HG03103 (cell line): Measurements from ENCODE around the gene NDUFB6.
"Not testable (repeated sequence)": the region's sequence is repeated elsewhere in the genome, so short reads cannot be mapped to it uniquely, and the experiment has no call there.

Experiments
- ATAC-seq: cut with Tn5 transposase; IDR thresholded peaks from one replicate; pipeline ENCODE4 v1.9.1; 2021; ENCODE audit warnings: low read depth; ENCODE audit not compliant: unreplicated experiment

Gene NDUFB6

DNA sequence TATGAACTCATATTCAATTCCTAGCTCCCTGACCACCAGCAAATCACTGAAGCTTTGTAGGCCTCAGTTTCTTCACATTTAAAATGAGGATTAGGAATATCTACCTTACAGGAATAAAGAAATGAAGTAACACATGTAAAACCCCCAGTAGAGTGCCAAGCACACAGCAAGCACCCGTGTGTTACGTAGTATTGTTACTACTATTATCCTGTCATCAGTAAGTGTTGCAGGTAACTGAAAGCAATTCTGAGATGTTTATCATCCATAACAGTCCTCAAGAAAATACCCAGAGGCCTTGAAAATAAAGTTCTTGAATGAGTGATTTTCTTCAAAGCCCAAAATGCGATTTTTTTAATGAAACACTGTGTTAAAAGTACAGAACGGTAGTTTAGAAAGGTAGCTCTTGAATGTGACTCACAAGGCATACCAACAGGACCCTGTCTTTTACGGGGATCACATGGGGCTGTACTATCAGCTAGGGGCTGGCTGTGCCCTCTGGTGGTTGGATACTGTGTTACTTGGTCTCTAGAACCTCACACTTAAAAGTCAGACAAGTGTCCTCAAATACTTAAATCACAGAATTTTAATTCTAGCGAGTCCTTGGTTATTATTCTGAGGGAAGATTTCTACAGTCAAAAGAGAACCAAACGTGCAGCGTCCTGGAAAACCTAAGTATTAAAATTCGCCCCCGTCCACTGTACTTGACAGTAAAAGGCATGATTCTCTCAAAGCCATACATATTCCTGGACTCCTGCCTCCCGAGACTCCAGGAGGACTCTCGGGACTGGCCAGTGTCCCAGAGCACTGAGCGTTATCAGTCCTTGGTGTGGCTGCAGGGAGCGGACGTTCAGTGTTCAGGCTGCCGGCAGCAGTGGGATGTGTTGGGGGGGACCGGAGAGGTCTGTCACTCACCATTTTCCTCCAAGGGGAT, 725 bp downstream of the NDUFB6 start:
- peak; percentile 86 for ATAC-seq

GRCh38 chr9:32570262-32570661, 2.7 kb downstream of the NDUFB6 start:
- ATAC-seq = no peak

DNA sequence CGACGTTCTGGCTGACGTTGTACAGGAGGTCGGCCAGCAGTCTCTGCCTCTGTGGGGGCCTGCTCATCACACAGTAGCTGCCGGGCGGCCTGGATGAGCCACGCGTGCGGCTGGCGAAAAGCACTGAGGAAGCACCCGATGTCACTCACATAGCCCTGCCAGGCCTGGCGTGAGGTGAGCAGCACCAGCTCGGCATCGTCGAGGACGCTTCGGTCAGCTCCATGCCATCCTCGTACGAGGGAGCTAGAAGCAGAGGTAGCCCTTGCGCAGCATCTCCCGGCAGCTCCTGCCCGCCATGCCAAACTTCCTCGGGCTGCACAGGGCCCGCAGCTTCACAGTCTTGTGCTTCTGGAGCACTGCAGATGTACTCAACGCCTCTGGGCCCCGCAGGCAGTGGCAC, 6.2 kb downstream of the NDUFB6 start:
- ATAC-seq = no peak

DNA sequence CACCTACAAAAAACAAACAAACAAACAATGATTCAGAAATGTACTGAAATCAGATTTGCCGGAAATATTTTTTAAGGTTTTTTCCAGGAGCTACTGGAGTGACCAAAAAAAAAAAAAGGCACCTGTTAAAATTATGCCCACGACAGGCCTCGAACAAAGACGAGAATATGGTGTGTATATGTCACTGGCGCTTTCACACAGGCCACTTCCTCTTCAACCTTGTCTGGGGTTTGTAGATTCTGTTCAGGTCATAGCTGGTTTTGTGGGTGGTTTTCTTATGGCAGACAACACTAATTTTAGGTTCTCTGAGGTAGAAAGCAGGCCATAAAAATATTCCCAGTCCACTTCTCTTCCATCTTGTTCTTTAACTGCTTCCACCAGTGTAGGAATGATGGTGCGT, 7.0 kb downstream of the NDUFB6 start:
- ATAC-seq = no peak

- no peak for ATAC-seq
These were observed 14.5 kb downstream of the NDUFB6 start for GRCh38 chr9:32558408-32558934.

- no peak for ATAC-seq
These were observed 18.4 kb downstream of the NDUFB6 start for GRCh38 chr9:32554591-32554990.

DNA sequence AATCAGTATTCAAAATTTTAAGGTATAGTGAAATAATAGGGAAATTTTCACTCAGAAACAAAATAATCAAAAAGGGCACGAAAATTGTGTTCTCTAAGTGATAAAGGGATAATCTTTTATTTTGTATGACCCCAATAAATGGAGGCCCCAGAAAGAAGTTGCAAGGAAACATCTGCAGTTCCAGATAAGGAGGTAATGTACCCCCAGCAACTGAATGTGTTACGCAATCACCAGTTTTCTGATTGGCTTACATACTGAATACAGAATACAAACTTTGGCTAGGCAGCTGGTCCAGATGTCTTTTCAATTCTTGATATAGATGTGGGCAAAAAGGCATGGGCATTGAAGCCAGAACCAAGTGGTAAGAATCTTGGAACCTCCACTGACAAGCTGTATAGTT, 18.9 kb downstream of the NDUFB6 start:
- no peak for ATAC-seq

- peak; percentile 61 for ATAC-seq
These were observed 20.6 kb downstream of the NDUFB6 start, which contains the start of the genes SMIM27 and TOPORS for GRCh38 chr9:32552172-32552872. Gene SMIM27, plus strand, starts transcription at chr9:32552327. Its CDS starts 108 bp downstream, at chr9:32552435. Gene TOPORS, minus strand, starts transcription at chr9:32552586. Its CDS starts 150 bp downstream, at chr9:32552436.

DNA sequence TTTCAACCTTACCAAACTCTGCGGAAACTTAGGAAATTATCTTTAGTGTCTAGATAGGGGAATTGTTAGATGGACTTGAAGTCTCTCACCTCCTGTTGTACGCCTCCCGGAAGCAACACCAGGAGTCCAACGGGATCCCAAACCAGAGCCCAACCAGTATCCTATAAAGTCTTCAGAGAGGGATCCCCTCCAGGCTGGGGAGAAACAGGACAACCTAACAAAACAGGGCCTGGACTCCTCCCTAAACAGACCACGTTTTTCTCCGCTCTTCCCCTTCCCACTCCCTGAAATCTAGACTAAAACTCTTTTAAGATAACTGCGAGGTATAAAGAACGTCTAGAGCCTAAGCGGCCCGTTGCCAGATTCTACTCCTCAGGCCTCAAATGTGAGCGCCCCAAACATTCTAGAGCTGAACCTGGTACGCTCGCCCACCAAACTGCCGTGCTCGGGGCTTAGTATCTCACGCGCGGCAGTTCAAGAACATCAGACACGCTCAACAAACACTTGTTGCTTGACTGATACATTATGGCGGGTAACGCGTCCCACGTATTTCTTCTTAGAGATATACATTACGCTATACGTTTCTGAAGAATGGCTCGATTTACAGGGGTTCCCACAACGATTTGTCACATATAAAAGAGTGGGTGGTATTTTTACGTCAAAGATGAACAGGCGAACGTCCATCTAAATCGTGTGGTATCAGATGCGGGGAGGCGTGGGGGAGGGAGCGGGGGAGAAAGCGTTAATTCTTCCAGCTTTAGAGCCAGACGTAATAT, 21.5 kb downstream of the NDUFB6 start:
- peak; percentile 5 for ATAC-seq

DNA sequence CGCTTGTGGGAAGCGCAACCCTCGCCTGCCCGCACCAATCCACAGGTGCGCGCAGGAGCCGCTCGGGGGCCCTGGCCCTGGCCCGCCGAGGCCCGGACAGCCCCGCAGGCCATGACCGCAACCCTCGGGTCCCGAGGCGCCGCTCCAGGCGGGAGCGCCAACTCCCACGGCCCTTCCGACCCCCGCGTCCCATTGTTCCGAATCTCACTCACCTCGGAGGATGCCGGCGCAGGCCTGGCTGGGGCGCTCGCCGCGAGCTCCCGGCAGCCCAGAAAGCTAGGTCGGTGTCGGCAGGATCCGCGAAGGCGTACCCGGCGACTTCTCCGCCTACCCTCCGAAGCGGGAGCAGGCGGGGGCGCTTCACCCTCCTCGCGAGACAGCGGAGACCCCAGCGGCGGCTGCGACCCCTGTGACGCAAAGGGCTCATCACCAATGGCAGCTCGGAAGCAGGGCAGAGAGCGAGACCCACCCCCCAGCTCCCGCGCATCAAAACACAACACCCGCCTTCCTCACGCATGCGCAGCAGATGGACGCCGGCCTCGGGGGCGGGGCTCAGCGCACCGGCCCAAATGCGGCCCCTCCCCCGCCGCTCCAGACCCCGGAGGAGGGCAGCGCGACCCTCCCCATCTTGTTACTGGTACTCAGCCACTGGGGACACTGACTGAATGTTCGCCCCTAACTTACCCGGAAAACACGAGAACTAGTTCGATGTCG, 22.2 kb downstream of the NDUFB6 start:
- ATAC-seq = peak; percentile 59

- no peak for ATAC-seq
These were observed 22.8 kb downstream of the NDUFB6 start for GRCh38 chr9:32550150-32550561.

GRCh38 chr9:32548213-32548612, 24.7 kb downstream of the NDUFB6 start:
- not testable (repeated sequence) for ATAC-seq

GRCh38 chr9:32545884-32546283, 27.1 kb downstream of the NDUFB6 start:
- no peak for ATAC-seq

DNA sequence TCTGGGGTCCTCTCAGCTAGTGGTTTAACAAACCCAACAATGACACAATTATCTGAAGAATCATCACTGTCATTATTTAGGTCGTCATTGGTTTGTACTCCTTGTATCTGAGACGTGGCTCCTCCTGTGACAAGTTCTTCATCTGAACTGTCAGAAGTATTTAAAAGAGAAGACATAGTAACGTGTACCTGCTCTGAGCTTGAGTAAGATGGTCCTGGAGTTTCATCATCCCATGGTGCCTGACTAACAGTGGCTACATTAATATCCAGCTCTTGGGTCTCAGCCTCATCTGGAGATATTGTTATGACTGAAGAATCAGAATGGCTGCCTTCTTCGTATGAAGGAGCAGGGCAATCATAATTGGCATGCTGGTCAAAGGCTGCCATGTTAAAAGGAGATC, 29.9 kb downstream of the NDUFB6 start:
- no peak for ATAC-seq

GRCh38 chr9:32533816-32534215, 39.1 kb downstream of the NDUFB6 start:
- no peak for ATAC-seq

DNA sequence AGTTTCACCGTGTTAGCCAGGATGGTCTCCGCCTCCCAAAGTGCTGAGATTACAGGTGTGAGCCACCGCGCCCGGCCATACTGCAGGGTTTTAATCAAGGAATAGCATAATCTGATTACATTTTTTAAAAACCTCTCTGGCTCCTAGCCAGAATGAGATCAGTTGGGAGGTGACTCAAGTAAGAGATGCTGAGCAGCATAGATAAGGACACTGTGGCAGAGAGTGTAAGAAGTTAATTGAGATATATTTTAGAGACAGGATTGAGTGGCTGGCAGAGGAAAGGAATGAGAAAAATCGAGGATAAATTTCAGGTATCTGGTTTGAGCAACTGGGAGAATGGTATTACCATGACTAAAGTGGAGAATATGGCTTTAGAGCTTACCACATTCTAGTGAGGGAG, 39.6 kb downstream of the NDUFB6 start:
- no peak for ATAC-seq

- no peak for ATAC-seq
These were observed 46.3 kb downstream of the NDUFB6 start for GRCh38 chr9:32526707-32527048.

GRCh38 chr9:32526041-32526706, 46.8 kb downstream of the NDUFB6 start, which contains the start of gene RIGI:
Gene RIGI, minus strand, starts transcription at chr9:32526196. Its CDS starts 30 bp downstream, at chr9:32526166.
- ATAC-seq = peak; percentile 57

GRCh38 chr9:32525709-32526030, 47.3 kb downstream of the NDUFB6 start:
- peak; percentile 10 for ATAC-seq
